SK-N-MC (cell line): ENCODE results near the gene AKR7A3.

Experiments
- DNase-seq: peaks from one replicate; pipeline ENCODE4 v3.0.0-alpha.2; 2011; ENCODE audit warnings: low read depth, low spot score
- H3K27ac ChIP-seq: fragments of 200-600 bp; sonication (generic); 2 replicates; pipeline ENCODE4 v1.5.1; 2016; ENCODE audit warnings: mixed run types
- H3K36me3 ChIP-seq: fragments of 200-600 bp; sonication (generic); 2 replicates; pipeline ENCODE4 v1.6.1; 2017; ENCODE audit warnings: antibody characterized with exemption, low read length, mixed read lengths; ENCODE audit not compliant: insufficient read depth
- H3K4me3 ChIP-seq: fragments of 200-600 bp; sonication (generic); 2 replicates; pipeline ENCODE4 v1.5.1; 2016
- H3K9ac ChIP-seq: fragments of 200-600 bp; sonication (generic); 2 replicates; pipeline ENCODE4 v1.8.0; 2017; ENCODE audit warnings: mixed run types, mixed read lengths; ENCODE audit not compliant: insufficient read length
- H3K9me3 ChIP-seq: fragments of 200-600 bp; sonication (generic); 2 replicates; pipeline ENCODE4 v1.6.1; 2017; ENCODE audit warnings: low read depth, mild to moderate bottlenecking, antibody characterized with exemption, low read length, moderate library complexity, mixed read lengths
- EZH2 ChIP-seq: fragments of 200-600 bp; sonication (generic); IDR thresholded peaks from one replicate; pipeline ENCODE4 v1.6.1; 2017; ENCODE audit warnings: antibody characterized with exemption
- FOXP2 ChIP-seq: optimal IDR thresholded peaks from 2 replicates; pipeline ENCODE3; 2011; ENCODE audit warnings: mild to moderate bottlenecking, moderate library complexity; ENCODE audit not compliant: insufficient read depth; ENCODE audit errors: extremely low read length, control extremely low read depth
- POLR2AphosphoS5 ChIP-seq: IDR thresholded peaks from 2 replicates; pipeline ENCODE4 v1.6.1; 2012; ENCODE audit warnings: mild to moderate bottlenecking, low read depth, low read length, borderline replicate concordance

AKR7A3 gene

DNA sequence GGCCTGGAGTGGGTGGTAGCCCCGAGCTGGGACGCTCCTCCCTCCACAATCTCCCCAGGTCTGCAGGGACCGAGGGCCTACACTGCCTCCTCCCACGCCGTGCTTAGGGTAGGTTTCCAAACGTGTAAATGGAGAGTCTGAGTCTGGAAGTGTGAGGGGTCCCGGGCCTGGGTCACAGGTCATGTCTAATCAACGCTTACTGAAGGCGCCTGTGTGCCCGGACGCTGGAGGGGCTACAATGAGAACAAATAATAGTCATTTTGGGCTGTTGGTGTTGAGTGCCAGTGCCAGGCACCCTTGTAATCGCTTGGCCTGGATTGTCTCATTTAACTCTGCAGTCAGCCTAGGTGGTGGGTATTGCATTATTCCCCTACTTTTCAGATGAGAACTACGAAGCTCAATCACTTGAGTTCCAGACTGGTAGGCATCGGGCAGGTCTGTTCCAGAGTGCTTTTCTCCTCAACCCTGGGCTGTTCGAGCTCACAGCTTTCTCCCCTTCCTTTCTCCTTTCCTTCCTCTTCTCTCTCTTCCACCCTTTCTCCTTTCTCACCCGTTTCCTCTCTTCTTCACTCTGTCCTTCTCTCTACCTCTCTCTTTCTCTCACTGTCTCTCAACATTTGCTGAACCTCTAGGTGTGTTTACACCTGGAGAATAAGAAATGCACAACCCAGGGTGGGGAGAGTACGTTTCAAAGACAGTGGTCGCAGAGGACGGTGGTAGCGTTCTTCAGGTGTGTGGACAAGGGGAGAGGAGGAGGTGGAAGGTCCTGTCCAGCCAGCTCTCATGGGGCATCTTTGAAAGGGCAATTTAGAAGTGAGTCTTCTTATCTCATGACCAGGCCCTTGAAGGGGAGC lies 24.4 kb upstream of the AKR7A3 start:
- peak overlapping the region; percentile 99 for H3K4me3 ChIP-seq
- H3K9me3 ChIP-seq: no peaks in the 10 kb centered on the region
- TF ChIP-seq EZH2: no peak
- no peak for TF ChIP-seq POLR2AphosphoS5
- no peak for TF ChIP-seq FOXP2
- no peak for DNase-seq
- peaks cover 8% of the 10 kb centered on the region; the same call in 1 of the 2 replicates for H3K36me3 ChIP-seq
- peak overlapping the region; percentile 98 for H3K9ac ChIP-seq
- H3K27ac ChIP-seq: no peak overlapping the region

DNA sequence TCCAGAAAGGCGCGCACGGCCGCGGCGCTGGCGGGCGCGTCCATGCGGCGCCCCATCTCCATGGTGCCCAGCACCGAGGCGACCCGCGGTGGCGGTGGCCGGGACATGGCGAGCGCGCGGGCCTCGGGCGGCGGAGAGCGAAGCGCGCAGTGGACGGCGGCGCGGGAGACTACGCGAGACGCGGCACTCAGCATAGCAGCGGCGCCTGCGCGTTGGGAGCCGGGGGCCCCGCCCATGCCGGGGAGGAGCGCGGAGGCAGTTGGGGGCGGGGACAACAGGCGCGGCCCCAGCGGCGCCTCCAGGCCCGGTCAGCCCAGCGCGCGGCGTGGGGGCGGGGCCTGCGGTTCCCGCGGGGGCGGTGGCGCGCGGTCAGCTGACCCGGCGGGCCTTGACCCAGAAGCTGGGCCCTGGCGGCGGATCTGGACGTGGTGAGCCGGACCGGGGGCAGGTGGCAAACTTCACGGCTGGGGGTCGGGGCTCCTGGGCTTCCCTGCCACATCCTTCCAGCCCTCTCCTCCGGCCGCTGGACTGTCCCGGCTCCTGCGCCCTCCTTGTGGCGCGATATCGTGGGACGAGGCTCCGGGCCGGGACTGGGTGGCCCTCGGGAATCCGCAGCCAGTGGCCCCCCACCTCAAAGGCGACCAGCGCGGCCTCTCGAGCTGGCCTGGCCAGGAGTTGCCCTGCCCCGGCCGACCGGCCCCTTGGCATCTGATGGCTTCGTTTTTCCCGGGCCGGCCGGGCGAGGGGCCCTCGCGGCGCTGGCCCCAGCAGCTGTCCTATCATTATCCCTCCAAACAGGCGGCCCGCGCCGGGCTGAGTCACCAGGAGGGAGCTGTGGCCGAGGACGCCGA lies 23.6 kb upstream of the AKR7A3 start, which contains the start of the genes AKR7A2 and SLC66A1:
TSS of gene AKR7A2 (minus strand) at position 214 of the 851 bp plus-strand sequence. CDS start at position 194, 20 bp downstream.
TSS of gene SLC66A1 (plus strand) at position 396 of the 851 bp plus-strand sequence. CDS start 5,352 bp downstream, outside the sequence.
- H3K9me3 ChIP-seq: no peaks in the 10 kb centered on the region
- peak within 1 kb of the TSS; percentile 99 for H3K4me3 ChIP-seq
- no peak for DNase-seq
- TF ChIP-seq FOXP2 (no peak), POLR2AphosphoS5 (peak; percentile 74; the same call in 1 of the 2 replicates), EZH2 (no peak)
- peaks cover 17% of the 10 kb centered on the region; the same call in 1 of the 2 replicates for H3K36me3 ChIP-seq
- H3K27ac ChIP-seq: peak within 1 kb of the TSS; percentile 67; the same call in 1 of the 2 replicates
- H3K9ac ChIP-seq: peak within 1 kb of the TSS; percentile 98

DNA sequence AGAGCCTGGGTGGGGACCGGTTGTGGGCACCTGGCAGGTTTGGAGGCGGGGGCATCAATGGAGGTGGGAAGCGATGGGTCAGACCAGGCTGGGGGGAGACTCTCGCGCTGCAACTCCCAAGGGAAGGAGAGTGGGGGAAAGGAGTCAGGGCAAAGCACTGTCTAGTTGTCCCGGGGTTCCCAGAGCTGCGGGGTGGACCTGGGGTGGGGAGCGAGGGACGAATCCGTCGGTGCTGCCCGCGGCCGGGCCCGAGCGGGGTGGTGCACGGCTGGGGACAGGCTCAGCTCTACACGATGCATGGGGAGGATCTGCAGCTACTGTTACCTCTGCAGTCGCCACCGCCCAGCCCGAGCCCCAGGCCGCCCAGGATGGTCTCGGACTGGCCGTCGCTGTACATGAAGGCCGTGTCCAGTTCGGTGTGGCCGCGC lies 22.9 kb upstream of the AKR7A3 start:
- Histone ChIP-seq H3K4me3 (peak overlapping the region; percentile 99), H3K27ac (peak overlapping the region; percentile 67; the same call in 1 of the 2 replicates), H3K9me3 (no peaks in the 10 kb centered on the region), H3K9ac (peak overlapping the region; percentile 98), H3K36me3 (peaks cover 23% of the 10 kb centered on the region; the same call in 1 of the 2 replicates)
- no peak for DNase-seq
- no peak for TF ChIP-seq EZH2
- no peak for TF ChIP-seq FOXP2
- no peak for TF ChIP-seq POLR2AphosphoS5

DNA sequence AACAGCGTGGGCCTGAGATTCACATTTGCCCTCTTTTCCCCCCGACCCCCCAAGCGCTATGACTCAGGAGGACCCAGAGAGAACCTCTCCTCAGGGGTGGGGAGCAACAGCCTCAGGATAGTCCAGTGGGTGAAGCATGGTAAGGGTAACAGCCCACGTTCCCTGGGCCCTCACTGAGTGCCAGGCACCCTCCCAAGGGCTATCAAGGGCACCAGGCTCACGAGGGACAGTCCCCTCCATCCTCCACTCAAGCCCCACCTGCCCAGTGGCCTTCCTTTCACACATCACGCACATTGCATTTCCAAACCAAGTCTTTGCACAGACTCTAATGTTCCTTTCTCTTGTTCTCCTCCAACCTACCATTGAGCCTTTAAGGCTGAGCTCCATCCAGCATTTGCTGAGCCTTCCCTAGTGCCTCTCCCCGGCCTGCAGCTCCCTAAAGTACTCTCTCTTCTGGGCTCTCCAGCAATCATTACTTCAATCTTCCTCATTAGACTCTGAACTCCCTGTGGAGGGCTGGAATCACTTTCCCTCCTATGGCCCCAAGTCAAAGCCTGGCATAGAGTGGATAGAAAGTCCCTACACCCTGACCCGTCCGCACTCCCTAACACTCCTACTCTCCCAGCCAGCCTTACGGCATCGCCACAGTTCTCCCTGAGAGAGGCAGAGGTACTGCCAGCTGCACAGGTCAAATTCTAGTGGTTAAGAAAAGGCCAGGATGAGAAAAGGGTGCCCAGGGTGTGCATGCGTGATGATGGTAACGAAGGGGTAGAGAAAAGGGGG lies 22.3 kb upstream of the AKR7A3 start:
- Histone ChIP-seq H3K9me3 (no peaks in the 10 kb centered on the region), H3K9ac (peak overlapping the region; percentile 98), H3K4me3 (peak overlapping the region; percentile 99), H3K36me3 (peaks cover 29% of the 10 kb centered on the region; the same call in 1 of the 2 replicates), H3K27ac (no peak overlapping the region)
- no peak for DNase-seq
- TF ChIP-seq EZH2 (no peak), FOXP2 (no peak), POLR2AphosphoS5 (no peak)

DNA sequence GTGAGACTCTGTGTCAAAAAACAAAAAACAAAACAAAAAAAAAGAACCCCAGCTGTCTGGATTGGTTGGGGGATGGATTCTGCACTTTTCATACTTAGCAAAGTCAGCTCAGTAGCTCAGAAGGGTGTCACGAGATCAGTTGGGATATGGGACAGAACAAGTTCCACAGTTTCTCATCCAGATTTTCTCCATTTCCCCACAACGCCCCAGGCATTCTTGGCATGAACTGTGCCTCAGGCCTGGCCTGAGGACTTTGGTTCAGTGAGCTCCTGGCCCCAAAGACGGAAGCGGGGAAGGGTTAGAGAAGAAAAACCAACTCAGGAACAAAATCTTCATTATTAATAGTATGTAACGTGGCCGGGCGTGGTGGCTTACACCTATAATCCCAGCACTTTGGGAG lies 21.5 kb upstream of the AKR7A3 start:
- peaks cover 38% of the 10 kb centered on the region for H3K36me3 ChIP-seq
- no peak for TF ChIP-seq FOXP2
- no peak for TF ChIP-seq EZH2
- no peak for TF ChIP-seq POLR2AphosphoS5
- H3K4me3 ChIP-seq: no peak overlapping the region
- no peaks in the 10 kb centered on the region for H3K9me3 ChIP-seq
- no peak for DNase-seq
- H3K9ac ChIP-seq: no peak overlapping the region
- no peak overlapping the region for H3K27ac ChIP-seq

DNA sequence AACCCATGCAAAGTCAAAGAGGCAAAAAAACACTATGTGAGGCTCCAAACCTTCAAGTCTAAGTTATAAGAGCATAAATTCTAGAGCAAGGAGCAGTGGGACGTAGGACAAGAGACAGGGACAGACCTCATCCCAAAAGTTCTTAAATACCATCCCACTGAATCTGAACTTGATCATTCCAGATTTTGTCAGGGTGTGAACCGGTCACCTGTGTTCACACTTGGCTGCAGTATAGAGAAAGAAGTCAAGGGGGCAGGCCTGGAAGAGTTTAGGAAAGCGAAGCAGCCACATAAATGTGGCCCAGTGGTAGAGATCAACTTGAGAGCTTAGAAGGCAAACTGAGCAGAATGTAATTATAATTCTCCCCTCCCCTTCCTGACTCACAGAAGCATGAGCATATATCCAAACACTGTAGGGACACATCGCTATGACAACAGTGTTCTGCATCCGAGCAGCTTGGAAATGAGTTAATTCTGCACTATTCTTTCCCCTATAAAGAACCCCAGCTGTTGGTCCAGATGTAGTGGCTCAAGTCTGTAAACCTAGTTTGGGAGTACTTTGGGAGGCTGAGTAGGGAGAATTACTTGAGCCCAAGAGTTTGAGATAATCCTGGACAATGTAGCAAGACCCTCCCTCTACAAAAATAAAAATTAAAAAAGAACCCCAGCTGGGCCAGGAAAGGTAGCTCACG lies 20.7 kb upstream of the AKR7A3 start:
- Histone ChIP-seq H3K9ac (no peak overlapping the region), H3K9me3 (no peaks in the 10 kb centered on the region), H3K27ac (no peak overlapping the region), H3K36me3 (peaks cover 46% of the 10 kb centered on the region), H3K4me3 (no peak overlapping the region)
- DNase-seq: no peak
- TF ChIP-seq POLR2AphosphoS5 (no peak), FOXP2 (no peak), EZH2 (no peak)

DNA sequence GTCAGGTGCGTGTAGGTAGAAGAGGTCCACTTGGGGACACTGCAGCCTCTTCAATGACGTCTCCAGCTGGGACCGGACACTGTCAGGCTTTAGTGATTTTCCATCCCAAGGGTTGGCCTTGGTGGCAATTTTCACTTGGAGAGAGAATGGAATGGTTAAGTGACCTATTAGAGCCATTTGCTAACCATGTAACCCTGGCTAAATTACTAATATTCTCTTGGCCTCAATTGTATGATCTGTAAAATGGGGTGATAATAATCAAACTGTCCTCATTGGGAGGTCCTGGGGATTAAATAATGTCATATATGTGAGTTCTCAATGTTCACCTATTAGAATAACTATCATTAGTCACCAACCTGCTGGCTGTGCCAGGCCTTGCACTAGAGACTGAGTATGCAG lies 19.9 kb upstream of the AKR7A3 start:
- Histone ChIP-seq H3K4me3 (no peak overlapping the region), H3K36me3 (peaks cover 53% of the 10 kb centered on the region), H3K9me3 (no peaks in the 10 kb centered on the region), H3K9ac (no peak overlapping the region), H3K27ac (no peak overlapping the region)
- DNase-seq: no peak
- no peak for TF ChIP-seq EZH2
- no peak for TF ChIP-seq POLR2AphosphoS5
- TF ChIP-seq FOXP2: no peak
